HUES64 (cell line): Measurements from ENCODE around the gene YIPF2.
A peak's percentile ranks its signal among the peaks of the same experiment; 100 is the strongest.
"Not testable (repeated sequence)": the region's sequence is repeated elsewhere in the genome, so short reads cannot be mapped to it uniquely, and the experiment has no call there.

Experiments used
- H3K27ac ChIP-seq: 2 replicates; pipeline ENCODE4 v1.7.0; 2013; ENCODE audit warnings: low read depth, low read length, inconsistent platforms
- H3K27me3 ChIP-seq: 2 replicates; pipeline ENCODE4 v1.6.1; 2013; ENCODE audit warnings: mild to moderate bottlenecking, low read length; ENCODE audit not compliant: insufficient read depth
- H3K36me3 ChIP-seq: 2 replicates; pipeline ENCODE4 v1.6.1; 2013; ENCODE audit warnings: mild to moderate bottlenecking, low read length; ENCODE audit not compliant: insufficient read depth
- H3K4me1 ChIP-seq: 2 replicates; pipeline ENCODE4 v1.6.1; 2013; ENCODE audit warnings: mild to moderate bottlenecking, low read length, moderate library complexity; ENCODE audit not compliant: insufficient read depth
- H3K4me3 ChIP-seq: 2 replicates; pipeline ENCODE4 v1.5.1; 2013; ENCODE audit warnings: mild to moderate bottlenecking, low read length, moderate library complexity
- H3K9ac ChIP-seq: 2 replicates; pipeline ENCODE4 v1.6.1; 2013; ENCODE audit warnings: mild to moderate bottlenecking, low read depth, low read length
- H3K9me3 ChIP-seq: 2 replicates; pipeline ENCODE4 v1.6.1; 2013; ENCODE audit warnings: low read depth, low read length; ENCODE audit not compliant: insufficient read depth
- WGBS: fragments of 150-250, 120-280 bp; methylation state at CpG from one replicate; pipeline ENCODE4 v1.1.7; 2013; ENCODE audit warnings: missing lambda C conversion rate; 5-methylcytosine and 5-hydroxymethylcytosine counted together

The YIPF2 gene

GRCh38 chr19:10885201-10886169 lies 43.0 kb downstream of the YIPF2 start:
- Histone ChIP-seq H3K36me3 (no peaks in the 10 kb centered on the region), H3K4me1 (peaks cover 55% of the 10 kb centered on the region), H3K9ac (no peak overlapping the region), H3K27ac (peak overlapping the region; percentile 21; the same call in 1 of the 2 replicates), H3K27me3 (no peaks in the 10 kb centered on the region), H3K4me3 (no peak overlapping the region), H3K9me3 (no peaks in the 10 kb centered on the region)
- 71% methylated on average over 20 of the region's 20 CpGs for WGBS

GRCh38 chr19:10884274-10884673 lies 44.2 kb downstream of the YIPF2 start:
- H3K36me3 ChIP-seq: no peaks in the 10 kb centered on the region
- H3K9ac ChIP-seq: no peak overlapping the region
- WGBS: 91% methylated on average over 2 of the region's 2 CpGs
- peaks cover 63% of the 10 kb centered on the region for H3K4me1 ChIP-seq
- no peaks in the 10 kb centered on the region for H3K27me3 ChIP-seq
- no peaks in the 10 kb centered on the region for H3K9me3 ChIP-seq
- no peak overlapping the region for H3K27ac ChIP-seq
- no peak overlapping the region for H3K4me3 ChIP-seq

DNA sequence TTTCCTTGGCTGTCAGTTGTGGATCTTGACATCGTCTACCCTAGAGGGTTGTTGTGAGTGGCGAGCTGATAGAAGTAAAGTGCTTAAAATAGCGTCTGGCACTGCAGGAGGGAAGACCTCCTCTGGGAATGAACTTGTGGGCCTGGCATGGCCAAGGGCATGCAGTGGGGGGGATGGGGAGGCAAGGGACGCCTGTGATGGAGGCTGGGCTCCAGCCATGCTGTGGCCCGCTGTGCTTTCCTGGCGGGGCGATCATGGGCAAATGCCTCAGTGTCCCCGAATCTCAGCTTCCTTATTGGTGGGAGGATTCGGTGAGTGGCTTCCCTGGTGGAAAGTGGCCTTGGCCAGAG lies 46.4 kb downstream of the YIPF2 start:
- Histone ChIP-seq H3K9ac (no peak overlapping the region), H3K27ac (0 out of 2 replicates have a peak overlapping the region, but pooled peaks have one; percentile 19), H3K9me3 (no peaks in the 10 kb centered on the region), H3K4me3 (no peak overlapping the region), H3K36me3 (no peaks in the 10 kb centered on the region), H3K4me1 (peaks cover 43% of the 10 kb centered on the region), H3K27me3 (no peaks in the 10 kb centered on the region)
- WGBS: 68% methylated on average over 9 of the region's 9 CpGs

GRCh38 chr19:10881403-10882107 lies 46.9 kb downstream of the YIPF2 start:
- Histone ChIP-seq H3K9me3 (no peaks in the 10 kb centered on the region), H3K4me3 (no peak overlapping the region), H3K36me3 (no peaks in the 10 kb centered on the region), H3K4me1 (peaks cover 38% of the 10 kb centered on the region), H3K27ac (peak overlapping the region; percentile 64; the same call in 1 of the 2 replicates), H3K27me3 (no peaks in the 10 kb centered on the region), H3K9ac (no peak overlapping the region)
- WGBS: 41% methylated on average over 14 of the region's 14 CpGs

DNA sequence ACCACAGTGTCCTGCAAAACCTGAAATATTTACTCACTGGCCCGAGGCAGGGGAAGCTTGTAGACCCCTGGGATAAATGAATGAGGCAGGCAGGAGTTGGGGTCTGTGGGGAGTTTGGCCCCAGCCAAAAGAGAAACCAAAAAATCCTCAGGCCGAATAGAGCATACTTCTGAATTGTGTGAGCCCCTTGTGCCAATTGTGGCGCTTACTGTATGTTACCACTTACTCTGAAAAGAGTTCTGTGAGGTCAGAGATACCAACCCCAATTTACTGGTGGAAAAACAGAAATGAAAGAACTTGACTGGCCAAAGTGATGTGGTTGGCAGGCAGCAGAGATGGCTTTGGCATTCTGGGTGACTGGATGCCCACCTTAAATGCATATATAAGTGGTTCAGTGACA lies 50.2 kb downstream of the YIPF2 start:
- no peak overlapping the region; the same call in 1 of the 2 replicates for H3K9ac ChIP-seq
- H3K27ac ChIP-seq: peak overlapping the region; percentile 68; the same call in 1 of the 2 replicates
- H3K27me3 ChIP-seq: no peaks in the 10 kb centered on the region
- H3K36me3 ChIP-seq: peaks cover 3% of the 10 kb centered on the region; the same call in 1 of the 2 replicates
- no peaks in the 10 kb centered on the region for H3K9me3 ChIP-seq
- no peak overlapping the region for H3K4me3 ChIP-seq
- 95% methylated on average over 3 of the region's 3 CpGs for WGBS
- peaks cover 27% of the 10 kb centered on the region for H3K4me1 ChIP-seq

DNA sequence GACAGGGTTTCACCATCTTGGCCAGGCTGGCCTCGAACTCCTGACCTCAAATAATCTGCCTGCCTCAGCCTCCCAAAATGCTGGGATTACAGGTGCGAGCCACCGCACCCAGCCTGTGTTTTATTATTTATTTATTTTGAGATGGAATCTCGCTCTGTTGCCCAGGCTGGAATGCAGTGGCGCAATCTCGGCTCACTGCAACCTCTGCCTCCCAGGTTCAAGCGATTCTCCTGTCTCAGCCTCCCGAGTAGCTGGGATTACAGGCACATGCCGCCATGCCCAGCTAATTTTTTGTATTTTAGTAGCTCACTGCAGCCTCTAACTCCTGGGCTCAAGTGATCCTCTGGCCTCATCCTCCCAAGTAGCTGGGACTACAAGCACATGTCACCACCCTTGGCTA lies 50.8 kb downstream of the YIPF2 start:
- not testable (repeated sequence) for H3K27me3 ChIP-seq, H3K9me3 ChIP-seq, H3K9ac ChIP-seq, H3K4me3 ChIP-seq, H3K36me3 ChIP-seq
- Histone ChIP-seq H3K4me1 (peaks cover 27% of the 10 kb centered on the region), H3K27ac (0 out of 2 replicates have a peak overlapping the region, but pooled peaks have one; percentile 68)
- WGBS: 97% methylated on average over 9 of the region's 9 CpGs

- WGBS: 93% methylated on average over 10 of the region's 10 CpGs
- H3K27ac ChIP-seq: no peak overlapping the region
These were observed 51.8 kb downstream of the YIPF2 start for GRCh38 chr19:10876459-10877240.

GRCh38 chr19:10874024-10874423 lies 54.4 kb downstream of the YIPF2 start:
- H3K4me1 ChIP-seq: peaks cover 3% of the 10 kb centered on the region
- H3K27me3 ChIP-seq: no peaks in the 10 kb centered on the region
- no peaks in the 10 kb centered on the region for H3K9me3 ChIP-seq
- H3K27ac ChIP-seq: no peak overlapping the region
- WGBS: 94% methylated on average over 1 of the region's 1 CpG
- no peak overlapping the region for H3K9ac ChIP-seq
- H3K36me3 ChIP-seq: peaks cover 3% of the 10 kb centered on the region; the same call in 1 of the 2 replicates
- no peak overlapping the region for H3K4me3 ChIP-seq

More at GRCh38 chr19:10876459-10877240, 51.8 kb downstream of the YIPF2 start:
- no peaks in the 10 kb centered on the region for H3K9me3 ChIP-seq
- no peak overlapping the region for H3K9ac ChIP-seq
- peaks cover 21% of the 10 kb centered on the region for H3K4me1 ChIP-seq
- no peaks in the 10 kb centered on the region for H3K27me3 ChIP-seq
- H3K36me3 ChIP-seq: peaks cover 3% of the 10 kb centered on the region; the same call in 1 of the 2 replicates
- H3K4me3 ChIP-seq: no peak overlapping the region

DNA sequence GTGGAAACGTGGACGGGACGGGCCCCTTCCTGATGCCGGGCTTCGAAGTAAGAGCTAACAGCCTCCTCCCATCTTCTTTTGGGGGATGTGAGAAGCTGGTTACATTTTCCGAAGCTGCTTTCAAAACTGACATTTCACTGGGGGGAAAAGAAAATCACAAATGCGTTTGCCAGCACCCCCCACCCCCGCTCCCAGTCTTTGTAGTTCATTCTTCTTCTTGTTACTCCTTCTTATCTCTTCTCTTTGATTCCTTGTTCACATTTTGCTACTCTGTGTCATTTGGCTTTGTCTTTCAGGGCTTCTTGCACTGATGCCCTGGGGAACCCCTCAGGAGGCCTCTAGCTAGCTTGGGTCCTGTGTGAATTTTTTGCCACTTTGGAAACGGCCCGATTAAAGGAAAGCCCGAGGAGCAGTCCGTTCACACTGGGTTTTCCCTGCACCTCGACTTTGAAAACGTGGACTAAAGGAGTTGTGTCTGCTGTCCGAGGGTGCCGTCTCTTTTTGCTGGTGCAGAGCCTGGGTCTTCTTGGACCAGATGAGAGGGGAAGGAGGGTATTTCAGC lies 55.8 kb downstream of the YIPF2 start:
- Histone ChIP-seq H3K4me1 (peaks cover 3% of the 10 kb centered on the region), H3K27ac (peak overlapping the region; percentile 72; the same call in 1 of the 2 replicates), H3K36me3 (peaks cover 3% of the 10 kb centered on the region; the same call in 1 of the 2 replicates), H3K4me3 (peak overlapping the region; percentile 68), H3K9me3 (no peaks in the 10 kb centered on the region), H3K9ac (peak overlapping the region; percentile 84), H3K27me3 (no peaks in the 10 kb centered on the region)
- 20% methylated on average over 14 of the region's 16 CpGs for WGBS
